Measurements from ENCODE around the gene FRMD4B. TPM values are rescaled to one million over a fixed set of nuclear protein-coding genes. Genes with fewer than 3 reads are reported as not detected.

FRMD4B gene
- total RNA-seq, 1 experiment from 2014 or later, result 0.90 TPM

GRCh38 chr3:69231929-69232440, 153.9 kb downstream of the FRMD4B start:
- intact Hi-C loops (cut with micrococcal nuclease; ENCODE audit: unreplicated experiment), result no loop called here

GRCh38 chr3:69226071-69226470, 159.8 kb downstream of the FRMD4B start:
- no peak for DNase-seq (ENCODE audit: low read depth, low spot score)
- in situ Hi-C loops (cut with HindIII; ENCODE audit: low pct_unique_long_range_greater_than_20kb, low sequenced_read_pairs) (no loop called here), intact Hi-C loops (cut with micrococcal nuclease; ENCODE audit: unreplicated experiment) (no loop called here)
- no peak overlapping the region for H3K4me3 ChIP-seq (ENCODE audit: low read depth in 2 of 2, low read length in 2 of 2)
- TF ChIP-seq, protein P1, sequence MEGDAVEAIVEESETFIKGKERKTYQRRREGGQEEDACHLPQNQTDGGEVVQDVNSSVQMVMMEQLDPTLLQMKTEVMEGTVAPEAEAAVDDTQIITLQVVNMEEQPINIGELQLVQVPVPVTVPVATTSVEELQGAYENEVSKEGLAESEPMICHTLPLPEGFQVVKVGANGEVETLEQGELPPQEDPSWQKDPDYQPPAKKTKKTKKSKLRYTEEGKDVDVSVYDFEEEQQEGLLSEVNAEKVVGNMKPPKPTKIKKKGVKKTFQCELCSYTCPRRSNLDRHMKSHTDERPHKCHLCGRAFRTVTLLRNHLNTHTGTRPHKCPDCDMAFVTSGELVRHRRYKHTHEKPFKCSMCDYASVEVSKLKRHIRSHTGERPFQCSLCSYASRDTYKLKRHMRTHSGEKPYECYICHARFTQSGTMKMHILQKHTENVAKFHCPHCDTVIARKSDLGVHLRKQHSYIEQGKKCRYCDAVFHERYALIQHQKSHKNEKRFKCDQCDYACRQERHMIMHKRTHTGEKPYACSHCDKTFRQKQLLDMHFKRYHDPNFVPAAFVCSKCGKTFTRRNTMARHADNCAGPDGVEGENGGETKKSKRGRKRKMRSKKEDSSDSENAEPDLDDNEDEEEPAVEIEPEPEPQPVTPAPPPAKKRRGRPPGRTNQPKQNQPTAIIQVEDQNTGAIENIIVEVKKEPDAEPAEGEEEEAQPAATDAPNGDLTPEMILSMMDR (IDR thresholded peaks at IDR 0.05), result no peak
- TF ChIP-seq SIN3A (IDR thresholded peaks at IDR 0.05; ENCODE audit: borderline replicate concordance, insufficient read depth, low read depth, low read length) (no peak), POLR2AphosphoS5 (IDR thresholded peaks at IDR 0.05; ENCODE audit: low read depth, low read length) (no peak), TCF7L2 (IDR thresholded peaks at IDR 0.05; ENCODE audit: low read depth, low read length) (no peak)
- TF ChIP-seq, protein P2, sequence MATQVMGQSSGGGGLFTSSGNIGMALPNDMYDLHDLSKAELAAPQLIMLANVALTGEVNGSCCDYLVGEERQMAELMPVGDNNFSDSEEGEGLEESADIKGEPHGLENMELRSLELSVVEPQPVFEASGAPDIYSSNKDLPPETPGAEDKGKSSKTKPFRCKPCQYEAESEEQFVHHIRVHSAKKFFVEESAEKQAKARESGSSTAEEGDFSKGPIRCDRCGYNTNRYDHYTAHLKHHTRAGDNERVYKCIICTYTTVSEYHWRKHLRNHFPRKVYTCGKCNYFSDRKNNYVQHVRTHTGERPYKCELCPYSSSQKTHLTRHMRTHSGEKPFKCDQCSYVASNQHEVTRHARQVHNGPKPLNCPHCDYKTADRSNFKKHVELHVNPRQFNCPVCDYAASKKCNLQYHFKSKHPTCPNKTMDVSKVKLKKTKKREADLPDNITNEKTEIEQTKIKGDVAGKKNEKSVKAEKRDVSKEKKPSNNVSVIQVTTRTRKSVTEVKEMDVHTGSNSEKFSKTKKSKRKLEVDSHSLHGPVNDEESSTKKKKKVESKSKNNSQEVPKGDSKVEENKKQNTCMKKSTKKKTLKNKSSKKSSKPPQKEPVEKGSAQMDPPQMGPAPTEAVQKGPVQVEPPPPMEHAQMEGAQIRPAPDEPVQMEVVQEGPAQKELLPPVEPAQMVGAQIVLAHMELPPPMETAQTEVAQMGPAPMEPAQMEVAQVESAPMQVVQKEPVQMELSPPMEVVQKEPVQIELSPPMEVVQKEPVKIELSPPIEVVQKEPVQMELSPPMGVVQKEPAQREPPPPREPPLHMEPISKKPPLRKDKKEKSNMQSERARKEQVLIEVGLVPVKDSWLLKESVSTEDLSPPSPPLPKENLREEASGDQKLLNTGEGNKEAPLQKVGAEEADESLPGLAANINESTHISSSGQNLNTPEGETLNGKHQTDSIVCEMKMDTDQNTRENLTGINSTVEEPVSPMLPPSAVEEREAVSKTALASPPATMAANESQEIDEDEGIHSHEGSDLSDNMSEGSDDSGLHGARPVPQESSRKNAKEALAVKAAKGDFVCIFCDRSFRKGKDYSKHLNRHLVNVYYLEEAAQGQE (IDR thresholded peaks at IDR 0.05; ENCODE audit: insufficient read depth in 1 of 2, low read depth in 2 of 2, low read length in 1 of 2), result no peak
- no peaks in the 10 kb centered on the region for H3K4me1 ChIP-seq (ENCODE audit: control insufficient read depth, insufficient read depth, low read length)
- H3K36me3 ChIP-seq (ENCODE audit: control insufficient read depth, insufficient read depth, low read length), result no peaks in the 10 kb centered on the region
- no peak overlapping the region for H3K27ac ChIP-seq (ENCODE audit: low read length)
- BruUV-seq (replicated peaks), result no TSS peak
- no peaks in the 10 kb centered on the region for H3K27me3 ChIP-seq (ENCODE audit: control insufficient read depth, insufficient read depth, low read length)
- ChIA-PET POLR2A (no interaction called here), CTCF (no interaction called here)
- no peaks in the 10 kb centered on the region for H3K9me3 ChIP-seq (ENCODE audit: control insufficient read depth, insufficient read depth, low read depth, low read length)
- ATAC-seq, result no peak

More at GRCh38 chr3:69231929-69232440, 153.9 kb downstream of the FRMD4B start:
- Histone ChIP-seq H3K9me3 (ENCODE audit: control insufficient read depth, insufficient read depth, low read depth, low read length) (no peaks in the 10 kb centered on the region), H3K4me3 (ENCODE audit: low read depth in 2 of 2, low read length in 2 of 2) (no peak overlapping the region), H3K27ac (ENCODE audit: low read length) (no peak overlapping the region), H3K36me3 (ENCODE audit: control insufficient read depth, insufficient read depth, low read length) (no peaks in the 10 kb centered on the region), H3K4me1 (ENCODE audit: control insufficient read depth, insufficient read depth, low read length) (no peaks in the 10 kb centered on the region), H3K27me3 (ENCODE audit: control insufficient read depth, insufficient read depth, low read length) (no peaks in the 10 kb centered on the region)
- ChIA-PET POLR2A (no interaction called here), CTCF (no interaction called here)
- DNase-seq (ENCODE audit: low read depth, low spot score) (no peak), ATAC-seq (no peak)
- in situ Hi-C loops (cut with HindIII; ENCODE audit: low pct_unique_long_range_greater_than_20kb, low sequenced_read_pairs), result no loop called here
- no TSS peak for BruUV-seq (replicated peaks)
- TF ChIP-seq, protein P1 (IDR thresholded peaks at IDR 0.05), result no peak
- TF ChIP-seq POLR2AphosphoS5 (IDR thresholded peaks at IDR 0.05; ENCODE audit: low read depth, low read length) (no peak), TCF7L2 (IDR thresholded peaks at IDR 0.05; ENCODE audit: low read depth, low read length) (no peak), SIN3A (IDR thresholded peaks at IDR 0.05; ENCODE audit: borderline replicate concordance, insufficient read depth, low read depth, low read length) (no peak)
- TF ChIP-seq, protein P2 (IDR thresholded peaks at IDR 0.05; ENCODE audit: insufficient read depth in 1 of 2, low read depth in 2 of 2, low read length in 1 of 2), result no peak
